Stomach (tissue), 4 donors: ENCODE measurements around the gene CARD11.

ENCODE experiments used
- EP300 ChIP-seq: sonication (generic); formaldehyde crosslinking; IDR thresholded peaks from one replicate; pipeline ENCODE4 v1.6.1; 2017; ENCODE audit warnings: antibody characterized with exemption
- POLR2A ChIP-seq, 4 donors: fragments of 450-650 bp; IDR thresholded peaks; one replicate each; pipeline ENCODE4 v1.6.1; 2016; ENCODE audit warnings: antibody characterized with exemption in 4 of 4, control low read depth in 2 of 4, mild to moderate bottlenecking in 1 of 4, moderate library complexity in 1 of 4
- TF ChIP-seq, protein P1 (sequence below), 7 experiments: fragments of 450-650 bp in 4 of 7; fragments of 200-600 bp in 3 of 7; sonication (generic) in 3 of 7; IDR thresholded peaks; one replicate each; pipeline ENCODE4 v1.5.1; 2016 to 2019; ENCODE audit warnings: antibody characterized with exemption in 7 of 7, control low read depth in 2 of 7, mild to moderate bottlenecking in 1 of 7

DNA sequence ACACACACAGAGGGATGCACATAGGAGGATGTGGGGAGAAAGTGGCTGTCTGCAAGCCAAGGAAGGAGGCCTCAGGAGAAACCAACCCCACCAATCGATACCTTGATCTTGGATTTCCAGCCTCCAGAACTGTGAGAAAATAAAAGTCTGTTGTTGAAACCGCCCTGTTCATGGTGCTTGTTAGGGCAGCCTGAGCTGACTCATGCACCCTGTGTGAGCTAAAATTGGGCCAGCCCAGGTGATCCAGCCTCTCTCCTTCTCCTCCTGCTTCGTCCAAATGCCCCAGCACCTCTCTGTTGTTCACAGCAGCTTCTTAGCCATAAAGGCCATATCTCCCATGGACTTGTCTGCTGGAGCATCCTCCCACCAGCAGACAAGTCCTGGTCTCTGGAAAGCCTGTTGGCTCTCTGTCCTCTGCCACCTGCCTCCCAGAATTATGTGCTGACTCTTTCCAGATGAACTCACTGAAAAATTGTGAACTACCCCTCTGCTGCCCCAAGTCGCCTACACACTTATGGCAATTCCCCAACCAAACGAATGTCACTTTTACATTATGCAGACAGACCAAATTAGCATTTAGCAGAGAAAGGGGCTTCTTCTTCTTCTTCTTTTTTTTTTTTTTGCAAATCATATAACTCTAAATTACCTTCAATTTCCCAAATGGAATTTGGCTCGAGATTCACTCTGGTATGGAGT, 30.2 kb upstream of the CARD11 start:
- TF ChIP-seq EP300 (no peak), POLR2A (IDR thresholded peaks at IDR 0.05) (no peak)
- TF ChIP-seq, protein P1, sequence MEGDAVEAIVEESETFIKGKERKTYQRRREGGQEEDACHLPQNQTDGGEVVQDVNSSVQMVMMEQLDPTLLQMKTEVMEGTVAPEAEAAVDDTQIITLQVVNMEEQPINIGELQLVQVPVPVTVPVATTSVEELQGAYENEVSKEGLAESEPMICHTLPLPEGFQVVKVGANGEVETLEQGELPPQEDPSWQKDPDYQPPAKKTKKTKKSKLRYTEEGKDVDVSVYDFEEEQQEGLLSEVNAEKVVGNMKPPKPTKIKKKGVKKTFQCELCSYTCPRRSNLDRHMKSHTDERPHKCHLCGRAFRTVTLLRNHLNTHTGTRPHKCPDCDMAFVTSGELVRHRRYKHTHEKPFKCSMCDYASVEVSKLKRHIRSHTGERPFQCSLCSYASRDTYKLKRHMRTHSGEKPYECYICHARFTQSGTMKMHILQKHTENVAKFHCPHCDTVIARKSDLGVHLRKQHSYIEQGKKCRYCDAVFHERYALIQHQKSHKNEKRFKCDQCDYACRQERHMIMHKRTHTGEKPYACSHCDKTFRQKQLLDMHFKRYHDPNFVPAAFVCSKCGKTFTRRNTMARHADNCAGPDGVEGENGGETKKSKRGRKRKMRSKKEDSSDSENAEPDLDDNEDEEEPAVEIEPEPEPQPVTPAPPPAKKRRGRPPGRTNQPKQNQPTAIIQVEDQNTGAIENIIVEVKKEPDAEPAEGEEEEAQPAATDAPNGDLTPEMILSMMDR (IDR thresholded peaks at IDR 0.05) = no peak
